ENCODE measurements around the gene KANSL1. TPM values are rescaled to one million over a fixed set of nuclear protein-coding genes. Genes with fewer than 3 reads are reported as not detected.

Gene KANSL1
- total and polyA plus RNA-seq, 9 of the 15 experiments (the other 6 are each of a cell fraction or from before 2014, with no cell fraction given), result 3.6 to 55.4 (median 31.8) TPM

GRCh38 chr17:46180892-46181274 lies 12.3 kb downstream of the KANSL1 start:
- Histone ChIP-seq H3K9ac (ENCODE audit: insufficient read depth in 1 of 2, low read depth in 2 of 2, low read length in 2 of 2) (no peak overlapping the region), H3K4me1 (replicated peaks in 1 of 2; ENCODE audit: control insufficient read depth in 2 of 2, insufficient read depth in 2 of 2, low read length in 2 of 2) (peaks cover 28 to 56% of the 10 kb centered on the region in 2 experiments; a peak in 4 of 5 replicates), H3K9me1 (ENCODE audit: control insufficient read depth, insufficient read depth, low read length) (peaks cover 7% of the 10 kb centered on the region), H3K79me2 (ENCODE audit: control insufficient read depth, insufficient read depth, low read length) (peaks cover 100% of the 10 kb centered on the region), H4K20me1 (replicated peaks; ENCODE audit: control insufficient read depth, insufficient read depth, low read length) (peaks cover 61% of the 10 kb centered on the region), H3K36me3 (ENCODE audit: control insufficient read depth, insufficient read depth, low read length) (peaks cover 5% of the 10 kb centered on the region), H3K9me3 (replicated peaks; ENCODE audit: control insufficient read depth, insufficient read depth, low read depth, low read length) (no peaks in the 10 kb centered on the region), H2AFZ (ENCODE audit: low read depth, low read length) (no peak overlapping the region), H3K4me2 (ENCODE audit: insufficient read depth, low read length) (no peak overlapping the region), H3K27me3 (ENCODE audit: control insufficient read depth in 2 of 2, insufficient read depth in 2 of 2, low read length in 2 of 2) (no peaks in the 10 kb centered on the region), H3K27ac (ENCODE audit: extremely low read depth, low read depth, low read length) (peak overlapping the region; percentile 3; the same call in 1 of the 3 replicates), H3K4me3 (no peak overlapping the region)
- no TSS peak for BruUV-seq (replicated peaks)
- ChIA-PET POLR2A (interaction anchor here (0.7 to 7.0 kb wide), 11 partner anchors 7 to 35 kb away, joined by 3 to 49 read pairs (median 4); partner anchors contain the start of gene KANSL1), CTCF (ENCODE audit: low intra/inter-chr PET ratio) (no interaction called here)
- in situ Hi-C loops (cut with MboI) (no loop called here), intact Hi-C loops (cut with micrococcal nuclease) (no loop called here)
- no peak for TF ChIP-seq CBFA2T2 (conservative IDR thresholded peaks at IDR 0.05)
- TF ChIP-seq DEAF1 (CRISPR knock-in tag; IDR thresholded peaks at IDR 0.05), result no peak
- TF ChIP-seq DDX20 (tag; IDR thresholded peaks at IDR 0.05; ENCODE audit: low read depth), result no peak
- no peak for TF ChIP-seq CREB3L1 (IDR thresholded peaks at IDR 0.05; ENCODE audit: borderline replicate concordance, low read depth)
- TF ChIP-seq KAT2B (IDR thresholded peaks at IDR 0.05; ENCODE audit: low read depth, low read length), result no peak
- no peak for TF ChIP-seq ATF1 (CRISPR knock-in tag; IDR thresholded peaks at IDR 0.05)
- no peak for TF ChIP-seq ATF1 (tag; IDR thresholded peaks at IDR 0.05)
- no peak for TF ChIP-seq GATAD2A (IDR thresholded peaks at IDR 0.05)
- no peak for TF ChIP-seq KLF6 (CRISPR knock-in tag; IDR thresholded peaks at IDR 0.05; ENCODE audit: borderline replicate concordance)
- no peak for TF ChIP-seq IRF1 (CRISPR knock-in tag; IDR thresholded peaks at IDR 0.05; ENCODE audit: borderline replicate concordance)
- no peak for TF ChIP-seq CTBP1 (IDR thresholded peaks at IDR 0.05; ENCODE audit: borderline replicate concordance)
- no peak for TF ChIP-seq TCF7 (IDR thresholded peaks at IDR 0.05; ENCODE audit: borderline replicate concordance)
- no peak for TF ChIP-seq CBX2 (IDR thresholded peaks at IDR 0.05; ENCODE audit: insufficient read depth, low read length, poor library complexity, severe bottlenecking)
- TF ChIP-seq ZFP91 (CRISPR knock-in tag; IDR thresholded peaks at IDR 0.05), result no peak
- TF ChIP-seq ZNF75A (CRISPR knock-in tag; IDR thresholded peaks at IDR 0.05), result no peak
- TF ChIP-seq PTRF (tag; IDR thresholded peaks at IDR 0.05), result no peak
- ATAC-seq (no peak), FAIRE-seq (no peak), DNase-seq (ENCODE audit: extremely low read depth in 1 of 4, low spot score in 3 of 4) (no peak)
- 23% methylated on average over 2 of the region's 2 CpGs for WGBS (ENCODE audit: insufficient coverage, low coverage, missing lambda C conversion rate)

Measured in K562 (cell line).